IMR-90 (cell line): Measurements from ENCODE around the gene A4GNT. TPM values are rescaled to one million over a fixed set of nuclear protein-coding genes. Genes with fewer than 3 reads are reported as not detected.

Source experiments
- ATAC-seq: fragments of 200-7000 bp; cut with Tn5 transposase; 2 replicates; pipeline ENCODE4 v1.9.1; 2020; ENCODE audit warnings: low read depth, mild to moderate bottlenecking, moderate library complexity
- BruUV-seq: library from RNA; stranded (reverse); fragments of 400-500 nt; replicated peaks from 2 replicates; lab custom pipeline; 2021; lab: Mats Ljungman, UMichigan
- CTCF ChIA-PET: fragments of 300-600 bp; formaldehyde crosslinking; extraction: SDS; loops from one replicate; lab custom pipeline; 2021; ENCODE audit warnings: antibody characterized with exemption; lab: Yijun Ruan, JAX
- POLR2A ChIA-PET: fragments of 300-600 bp; sonication (Branson Sonifier 250); formaldehyde crosslinking; loops from one replicate; lab custom pipeline; 2022; ENCODE audit warnings: antibody characterized with exemption; ENCODE audit not compliant: unreplicated experiment; lab: Charles Lee
- DNase-seq: peaks from one replicate; pipeline ENCODE4 v3.0.0; 2013
- H2AFZ ChIP-seq: replicated peaks from 2 replicates; pipeline ENCODE3; 2013; ENCODE audit warnings: low read length, mild to moderate bottlenecking; ENCODE audit not compliant: poor library complexity
- H2AK5ac ChIP-seq: 2 replicates; pipeline ENCODE4 v1.6.1; 2013; ENCODE audit warnings: low read depth, low read length, inconsistent platforms
- H2AK9ac ChIP-seq: replicated peaks from 2 replicates; pipeline ENCODE3; 2013; ENCODE audit warnings: mild to moderate bottlenecking, low read depth, low read length, moderate library complexity; ENCODE audit not compliant: poor library complexity
- H2BK120ac ChIP-seq: 2 replicates; pipeline ENCODE4 v1.6.1; 2013; ENCODE audit warnings: low read depth, low read length, inconsistent platforms
- H2BK15ac ChIP-seq: 3 replicates; pipeline ENCODE4 v1.6.1; 2013; ENCODE audit warnings: low read depth, low read length, inconsistent platforms
- H2BK20ac ChIP-seq: 2 replicates; pipeline ENCODE4 v1.6.1; 2013; ENCODE audit warnings: low read depth, mild to moderate bottlenecking, inconsistent platforms, low read length, moderate library complexity
- H2BK5ac ChIP-seq: 2 replicates; pipeline ENCODE4 v1.6.1; 2013; ENCODE audit warnings: mild to moderate bottlenecking, low read depth, low read length, inconsistent platforms; ENCODE audit not compliant: poor library complexity, severe bottlenecking
- H3K14ac ChIP-seq: replicated peaks from 2 replicates; pipeline ENCODE4 v1.6.1; 2013; ENCODE audit warnings: low read depth, low read length, inconsistent platforms
- H3K18ac ChIP-seq: 2 replicates; pipeline ENCODE4 v1.6.1; 2013; ENCODE audit warnings: low read depth, low read length, control low read depth
- H3K23ac ChIP-seq: 2 replicates; pipeline ENCODE4 v1.6.1; 2013; ENCODE audit warnings: low read depth, low read length, inconsistent platforms
- H3K27ac ChIP-seq: 2 replicates; pipeline ENCODE4 v1.5.1; 2013; ENCODE audit warnings: mild to moderate bottlenecking, control low read depth, low read length; ENCODE audit not compliant: insufficient read depth
- H3K27me3 ChIP-seq: 2 replicates; pipeline ENCODE4 v1.6.1; 2013; ENCODE audit warnings: low read length; ENCODE audit not compliant: control insufficient read depth, insufficient read depth
- H3K36me3 ChIP-seq: 2 replicates; pipeline ENCODE4 v1.6.1; 2013; ENCODE audit warnings: low read length, mixed read lengths; ENCODE audit not compliant: control insufficient read depth, insufficient read depth
- H3K4ac ChIP-seq: 2 replicates; pipeline ENCODE4 v1.6.1; 2013; ENCODE audit warnings: low read depth, low read length, inconsistent platforms
- H3K4me1 ChIP-seq: 2 replicates; pipeline ENCODE4 v1.6.1; 2013; ENCODE audit warnings: low read length, mixed read lengths; ENCODE audit not compliant: control insufficient read depth, insufficient read depth
- H3K4me2 ChIP-seq: 2 replicates; pipeline ENCODE4 v1.6.1; 2013; ENCODE audit warnings: low read depth, mild to moderate bottlenecking, control low read depth, low read length, moderate library complexity
- H3K4me3 ChIP-seq: 2 replicates; pipeline ENCODE4 v1.5.1; 2013; ENCODE audit warnings: low read depth, mild to moderate bottlenecking, control low read depth, low read length, moderate library complexity; ENCODE audit not compliant: insufficient read depth
- H3K56ac ChIP-seq: 2 replicates; pipeline ENCODE4 v1.6.1; 2013; ENCODE audit warnings: low read length, inconsistent platforms; ENCODE audit not compliant: insufficient read depth; ENCODE audit errors: extremely low read depth
- H3K79me1 ChIP-seq, 2 experiments: 2 replicates each; pipeline ENCODE4 v1.6.1; 2013; ENCODE audit warnings: low read length in 2 of 2, inconsistent platforms in 1 of 2, low read depth in 1 of 2
- H3K9ac ChIP-seq: 2 replicates; pipeline ENCODE4 v1.6.1; 2013; ENCODE audit warnings: low read depth, low read length, control low read depth
- H3K9me1 ChIP-seq: 2 replicates; pipeline ENCODE4 v1.6.1; 2013; ENCODE audit warnings: low read length, inconsistent platforms; ENCODE audit not compliant: insufficient read depth
- H3K9me3 ChIP-seq: 2 replicates; pipeline ENCODE4 v1.6.1; 2013; ENCODE audit warnings: low read length; ENCODE audit not compliant: control insufficient read depth, insufficient read depth
- H4K20me1 ChIP-seq: 2 replicates; pipeline ENCODE4 v1.6.1; 2013; ENCODE audit warnings: low read length, inconsistent platforms; ENCODE audit not compliant: insufficient read depth
- H4K5ac ChIP-seq: 2 replicates; pipeline ENCODE4 v1.6.1; 2013; ENCODE audit warnings: mild to moderate bottlenecking, low read depth, low read length, control low read depth
- H4K8ac ChIP-seq, 2 experiments: 2 replicates each; pipeline ENCODE4 v1.6.1; 2013; ENCODE audit warnings: low read depth in 2 of 2, low read length in 2 of 2, control low read depth in 1 of 2, inconsistent platforms in 1 of 2
- H4K91ac ChIP-seq: 2 replicates; pipeline ENCODE4 v1.6.1; 2013; ENCODE audit warnings: low read depth, low read length, inconsistent platforms; ENCODE audit not compliant: insufficient read depth
- BHLHE40 ChIP-seq: fragments of 150-350 bp; IDR thresholded peaks from 2 replicates; pipeline ENCODE4 v1.6.1; 2016; ENCODE audit warnings: mild to moderate bottlenecking, low read depth, low read length
- CHD1 ChIP-seq: IDR thresholded peaks from 2 replicates; pipeline ENCODE4 v1.6.1; 2012; ENCODE audit warnings: low read depth, low read length, improper control_type of control experiment
- FOS ChIP-seq: fragments of 150-350 bp; IDR thresholded peaks from 2 replicates; pipeline ENCODE4 v1.6.1; 2016; ENCODE audit warnings: low read depth, low read length
- WGBS, 2 experiments: methylation state at CpG; one replicate each; pipeline versions ENCODE4 v1.1.5 to v1.1.7; 2013; ENCODE audit warnings: missing lambda C conversion rate in 2 of 2; ENCODE audit not compliant: insufficient read length in 1 of 2; ENCODE audit errors: extremely low coverage in 2 of 2; 5-methylcytosine and 5-hydroxymethylcytosine counted together
- dilution Hi-C: fragments of 300-500 bp; cut with HindIII; formaldehyde crosslinking; loops from one replicate; pipeline ENCODE4 v1.14.3; 2018; ENCODE audit warnings: low sequenced_read_pairs; ENCODE audit not compliant: unreplicated experiment
- in situ Hi-C: fragments of 300-500 bp; cut with MboI; formaldehyde crosslinking; loops from 3 replicates; pipeline ENCODE4 v1.14.3; 2019; ENCODE audit warnings: low sequenced_read_pairs, inconsistent platforms, mixed read lengths
- intact Hi-C: fragments of 100-400 bp; cut with micrococcal nuclease; formaldehyde crosslinking; loops from 2 replicates; pipeline ENCODE4 v1.10.0; 2022
- polyA plus RNA-seq, 3 experiments: library from polyadenylated mRNA; depleted of rRNA; stranded (reverse); fragments of >200 nt; gene quantifications; 2 replicates each; pipeline ENCODE4 v1.2.3, GENCODE V29; 2012; ENCODE audit warnings: low replicate concordance in 1 of 3
- total RNA-seq: library from RNA; depleted of rRNA; stranded (reverse); fragments of >200 nt; gene quantifications from 2 replicates; pipeline ENCODE4 v1.2.3, GENCODE V29; 2012

The A4GNT gene
- total and polyA plus RNA-seq, 2 of the 4 experiments (the other 2 are of a cell fraction): not detected

- Histone ChIP-seq H3K79me1 (no peaks in the 10 kb centered on the region), H2BK15ac (no peak overlapping the region), H3K9me3 (no peaks in the 10 kb centered on the region), H2BK20ac (no peak overlapping the region), H4K8ac (no peak overlapping the region), H2AK9ac (no peak overlapping the region), H2AFZ (no peak overlapping the region), H4K20me1 (no peaks in the 10 kb centered on the region), H2BK5ac (no peak overlapping the region), H4K91ac (no peak overlapping the region), H3K27me3 (no peaks in the 10 kb centered on the region), H3K36me3 (peaks cover 10% of the 10 kb centered on the region), H3K9me1 (no peaks in the 10 kb centered on the region), H3K18ac (no peak overlapping the region), H3K23ac (no peak overlapping the region), H3K4me1 (no peaks in the 10 kb centered on the region), H3K14ac (no peak overlapping the region), H3K9ac (no peak overlapping the region), H3K56ac (no peak overlapping the region), H4K5ac (no peak overlapping the region), H2BK120ac (no peak overlapping the region), H3K27ac (no peak overlapping the region), H3K4me2 (no peak overlapping the region), H2AK5ac (no peak overlapping the region), H3K4me3 (no peak overlapping the region), H3K4ac (no peak overlapping the region)
- BruUV-seq: no TSS peak
- intact Hi-C loops (no loop called here), in situ Hi-C loops (no loop called here), dilution Hi-C loops (no loop called here)
- no peak for TF ChIP-seq FOS
- TF ChIP-seq CHD1: no peak
- TF ChIP-seq BHLHE40: no peak
- no peak for ATAC-seq
- ChIA-PET POLR2A (no interaction called here), CTCF (no interaction called here)
- no CpG with 5 or more reads among the region's 4 CpGs for WGBS, 2 experiments
- DNase-seq: no peak
These were observed 25.6 kb upstream of the A4GNT start for GRCh38 chr3:138157743-138158142.
